A204.1 (cell line): ENCODE results near the gene MOV10L1.
"Not testable (repeated sequence)": the region's sequence is repeated elsewhere in the genome, so short reads cannot be mapped to it uniquely, and the experiment has no call there.

Experiments
- FAIRE-seq: peaks from 2 replicates; lab custom pipeline; 2012; peaks lifted over from hg19 to GRCh38; lab: Jason Lieb, UNC

Gene MOV10L1

DNA sequence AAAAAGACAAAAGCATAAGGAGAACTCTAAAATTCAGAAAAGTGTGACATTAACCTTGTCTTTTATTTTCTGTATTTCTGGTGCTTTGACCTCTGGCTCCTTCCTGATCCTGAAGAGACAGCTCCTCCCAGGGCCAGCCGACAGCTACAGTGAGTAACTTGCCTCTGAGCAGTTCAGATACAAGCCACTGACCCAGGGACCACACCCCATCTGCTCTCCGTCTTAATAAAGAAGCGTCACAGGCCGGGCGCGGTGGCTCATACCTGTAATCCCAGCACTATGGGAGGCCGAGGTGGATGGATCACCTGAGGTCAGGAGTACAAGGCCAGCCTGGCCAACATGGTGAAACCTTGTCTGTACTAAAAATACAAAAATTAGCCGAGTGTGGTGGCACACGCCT is 11.0 kb upstream of the MOV10L1 start:
- no peak for FAIRE-seq

GRCh38 chr22:50080077-50080465 is 9.7 kb upstream of the MOV10L1 start:
- FAIRE-seq = no peak

- no peak for FAIRE-seq
Observed at GRCh38 chr22:50081426-50082196, 8.2 kb upstream of the MOV10L1 start.

DNA sequence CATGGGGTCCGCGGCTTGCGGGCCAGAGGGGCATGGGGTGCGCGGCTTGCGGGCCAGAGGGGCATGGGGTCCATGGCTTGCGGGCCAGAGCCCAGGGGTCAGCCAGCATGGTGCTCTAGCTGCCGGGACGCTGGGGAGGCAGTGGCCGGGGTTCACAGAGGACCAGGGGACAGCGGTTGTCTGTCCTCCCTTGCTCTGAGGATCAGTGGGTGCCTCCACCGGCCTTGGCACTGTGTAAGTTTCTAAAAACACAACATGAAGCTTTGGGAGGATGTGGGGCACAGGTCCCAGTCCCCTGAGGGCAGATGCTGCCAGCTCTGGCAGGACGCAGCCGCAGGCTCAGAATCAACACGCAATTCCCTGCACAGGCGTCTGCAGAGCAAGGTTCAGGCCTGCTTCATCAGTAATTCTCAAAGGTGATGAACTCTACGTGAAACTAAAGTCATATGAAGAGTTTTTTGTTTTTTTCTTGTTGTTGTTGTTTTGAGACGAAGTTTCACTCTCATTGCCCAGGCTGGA is 7.5 kb upstream of the MOV10L1 start:
- no peak for FAIRE-seq

- no peak for FAIRE-seq
Observed at GRCh38 chr22:50082961-50083461, 6.8 kb upstream of the MOV10L1 start.

GRCh38 chr22:50083462-50084079 is 6.2 kb upstream of the MOV10L1 start:
- FAIRE-seq = no peak

GRCh38 chr22:50084080-50084477 is 5.7 kb upstream of the MOV10L1 start:
- FAIRE-seq = no peak

DNA sequence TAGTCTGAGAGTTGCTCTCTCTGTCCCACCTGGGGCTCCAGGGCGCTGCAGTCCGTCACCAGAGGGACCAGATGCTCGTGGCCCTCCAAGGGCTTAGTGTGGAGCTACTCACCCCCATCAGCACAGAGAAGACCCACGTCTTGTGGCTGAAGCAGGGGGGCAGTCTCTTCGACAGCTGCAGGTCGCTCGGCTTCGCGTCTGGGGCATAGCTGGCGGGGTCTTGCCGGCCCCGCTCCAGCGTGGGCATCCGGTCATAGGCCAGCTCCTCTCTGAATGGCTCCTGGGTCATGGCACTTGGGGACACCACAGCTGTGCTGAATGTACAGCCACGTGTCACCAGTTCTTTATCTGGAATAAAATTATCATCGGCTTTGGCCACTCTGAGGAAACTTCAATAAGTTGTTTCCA is 5.2 kb upstream of the MOV10L1 start:
- FAIRE-seq = no peak

DNA sequence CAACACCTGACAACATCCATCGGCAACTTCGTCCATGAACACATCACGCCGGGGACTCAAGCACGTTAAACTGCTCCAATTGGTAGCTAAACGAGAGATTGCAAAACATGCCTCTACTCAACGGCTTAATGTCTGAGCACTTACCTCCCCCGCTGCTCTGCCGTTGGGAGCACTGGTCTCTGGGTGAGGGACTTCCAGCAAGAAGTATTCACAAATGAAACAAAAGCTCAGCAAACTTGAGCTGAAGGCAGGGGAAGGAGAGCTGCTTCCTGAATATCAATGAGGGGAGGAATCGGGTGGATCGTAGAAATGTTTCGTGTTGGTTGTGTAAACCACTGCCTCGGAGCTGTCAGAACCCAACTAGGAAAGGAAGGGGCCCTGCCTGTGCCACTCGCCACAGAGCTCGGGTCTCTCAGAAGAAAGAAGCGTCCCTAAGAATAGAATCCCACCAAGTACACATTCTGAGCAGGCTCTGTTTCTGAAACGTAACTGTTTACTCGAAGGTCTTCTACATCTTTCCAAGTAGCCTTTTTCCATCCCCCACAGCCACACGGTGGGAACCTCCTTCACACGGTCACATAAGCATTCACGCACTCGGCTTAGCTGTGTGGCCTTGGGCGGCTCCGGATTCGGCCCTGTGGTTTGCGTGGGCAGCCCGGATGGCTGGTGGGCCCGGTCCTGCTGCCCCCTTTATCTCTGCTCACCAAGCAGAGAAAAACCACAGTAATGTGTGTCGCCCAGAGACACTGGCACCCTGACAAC is 4.4 kb upstream of the MOV10L1 start, which contains the start of gene MLC1:
Gene MLC1, minus strand, starts transcription at position 216 of the 762 bp plus-strand sequence. CDS start 524 bp downstream, outside the sequence.
- FAIRE-seq = no peak

DNA sequence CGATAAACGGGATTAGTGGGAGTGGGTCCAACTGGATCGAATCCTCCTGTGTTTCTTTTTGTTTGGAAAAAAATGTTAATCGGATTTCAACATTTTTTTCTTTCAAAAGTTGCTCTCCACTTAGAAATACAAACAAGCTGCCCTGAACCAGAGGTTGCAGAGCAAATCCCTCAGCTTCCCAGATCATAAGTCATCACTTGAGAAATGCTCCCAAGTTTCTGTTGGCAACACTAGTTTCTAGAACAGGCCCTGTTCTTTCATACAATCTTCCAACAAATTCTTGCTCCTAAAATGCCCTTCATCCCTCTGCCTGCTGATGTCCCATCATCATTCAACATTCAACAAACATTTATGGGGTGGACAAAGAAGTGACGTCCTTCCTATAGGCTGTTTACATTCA is 3.3 kb upstream of the MOV10L1 start:
- no peak for FAIRE-seq

- FAIRE-seq = not testable (repeated sequence)
Observed at GRCh38 chr22:50086975-50087374, 2.8 kb upstream of the MOV10L1 start.

DNA sequence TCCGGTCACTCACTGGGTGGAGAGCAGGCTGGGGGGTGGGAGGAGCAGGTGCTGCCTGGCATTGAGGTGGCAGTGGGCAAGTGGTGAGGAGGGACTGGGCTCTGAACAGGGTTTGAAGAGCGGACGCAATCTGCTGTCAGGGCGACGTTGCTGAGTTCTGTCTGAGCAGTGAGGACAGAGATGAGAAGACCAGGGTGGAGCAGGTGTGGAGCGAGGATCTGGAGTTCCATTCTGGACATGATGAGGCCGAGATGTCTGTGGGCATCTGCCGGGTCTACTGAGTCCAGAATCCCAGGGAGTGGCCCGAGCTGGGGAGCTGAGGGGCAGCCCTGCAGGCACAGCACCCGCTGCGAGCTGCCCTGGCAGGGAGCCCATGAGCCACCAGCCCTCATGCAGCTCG is 2.2 kb upstream of the MOV10L1 start:
- no peak for FAIRE-seq

DNA sequence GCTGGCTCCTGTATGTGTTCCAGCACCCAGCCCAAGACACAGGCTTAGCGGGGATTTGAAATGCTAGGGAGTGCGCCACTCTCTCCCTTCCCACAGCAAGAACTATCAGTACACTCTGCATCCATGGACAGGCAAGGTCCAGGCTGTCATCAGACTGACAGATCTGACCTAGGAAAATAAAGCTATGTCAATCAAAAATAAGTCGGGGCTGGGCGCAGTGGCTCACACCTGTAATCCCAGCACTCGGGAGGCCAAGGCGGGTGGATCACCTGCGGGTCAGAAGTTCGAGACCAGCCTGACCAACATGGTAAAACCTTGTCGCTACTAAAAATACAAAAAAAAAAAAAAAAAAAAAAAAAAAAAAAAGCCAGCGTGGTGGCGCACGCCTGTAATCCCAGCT is 1.7 kb upstream of the MOV10L1 start:
- no peak for FAIRE-seq

DNA sequence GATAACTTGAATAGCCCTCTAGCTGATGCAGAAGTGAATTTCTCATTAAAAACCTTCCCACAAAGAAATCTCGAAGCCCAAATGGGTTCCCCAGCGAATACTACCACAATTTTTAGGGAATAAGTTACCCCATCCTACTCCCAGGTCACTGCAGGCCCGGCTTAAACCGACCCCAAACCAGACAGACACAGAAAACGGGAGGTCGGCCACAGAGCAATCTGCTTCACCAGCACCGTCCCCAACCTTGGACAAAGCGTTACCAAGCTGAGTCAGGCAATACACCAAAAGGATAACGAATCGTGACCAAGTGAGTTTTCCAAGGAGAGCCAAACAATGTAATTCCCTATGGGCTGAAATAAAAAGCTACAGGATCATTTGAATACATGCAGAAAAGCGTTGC is 575 bp upstream of the MOV10L1 start:
- no peak for FAIRE-seq

- no peak for FAIRE-seq
Observed at GRCh38 chr22:50090412-50090714, 557 bp downstream of the MOV10L1 start.

DNA sequence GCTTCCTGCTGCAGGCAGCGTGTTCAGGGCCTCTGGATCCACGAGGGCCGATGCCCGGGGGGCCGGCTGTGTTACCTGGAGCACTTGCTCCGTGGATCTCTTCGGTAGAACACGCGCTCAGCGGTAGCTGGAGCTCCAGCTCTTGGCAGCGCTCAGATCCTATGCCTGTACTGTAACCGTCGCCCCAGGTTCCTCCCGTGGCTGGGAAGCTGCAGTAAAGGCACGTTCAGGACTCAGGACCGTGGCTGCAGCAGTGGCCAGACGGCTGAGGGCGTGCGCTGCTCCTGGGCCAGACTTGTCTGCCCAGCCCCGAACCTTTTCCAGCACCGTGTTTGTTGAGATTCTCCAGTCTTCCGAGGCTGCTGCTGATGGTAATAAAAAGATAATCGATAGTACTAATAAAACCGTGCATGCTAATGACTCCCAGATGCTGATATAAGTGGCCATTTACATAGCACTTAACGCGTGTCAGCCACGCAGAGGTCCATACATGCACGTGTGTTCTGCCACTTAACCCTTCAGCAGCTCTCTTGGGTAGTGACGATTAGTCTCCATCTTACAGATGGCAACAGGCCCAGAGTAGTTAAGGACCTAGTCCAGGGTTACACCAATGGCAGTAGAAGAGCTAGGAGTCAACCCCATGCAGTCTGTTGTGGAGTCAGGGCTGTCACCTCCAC is 1.4 kb downstream of the MOV10L1 start:
- FAIRE-seq = no peak

DNA sequence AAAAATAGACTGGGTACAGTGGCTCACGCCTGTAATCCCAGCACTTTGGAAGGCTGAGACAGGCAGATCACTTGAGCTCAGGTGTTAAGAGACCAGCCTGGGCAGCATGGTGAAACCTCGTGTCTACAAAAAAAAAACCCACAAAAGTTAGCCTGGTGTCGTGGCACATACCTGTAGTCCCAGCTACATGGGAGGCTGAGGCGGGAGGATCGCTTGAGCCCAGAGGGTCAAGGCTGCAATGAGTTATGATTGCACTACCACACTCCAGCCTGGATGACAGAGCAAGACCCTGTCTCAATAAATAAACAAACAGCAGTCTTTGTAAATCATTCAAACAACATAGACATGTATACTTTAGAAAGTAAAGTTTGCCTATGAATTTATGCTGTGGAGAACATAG is 2.5 kb downstream of the MOV10L1 start:
- FAIRE-seq = no peak

DNA sequence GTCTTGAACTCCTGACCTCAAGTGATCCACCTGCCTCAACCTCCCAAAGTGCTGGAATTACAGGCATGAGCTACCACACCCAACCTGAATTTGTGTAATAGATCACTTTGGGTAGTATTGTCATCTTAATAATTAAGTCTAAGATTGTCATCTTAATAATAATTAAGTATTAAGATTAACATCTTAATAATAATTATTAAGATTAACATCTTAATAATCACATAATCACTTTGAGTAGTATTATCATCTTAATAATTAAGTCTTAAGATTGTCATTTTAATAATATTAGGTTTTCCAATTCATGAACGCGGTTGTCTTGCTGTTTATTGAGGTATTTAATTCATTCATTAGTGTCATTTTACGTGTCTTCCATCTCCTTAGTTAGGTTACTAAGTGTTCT is 8.2 kb downstream of the MOV10L1 start:
- FAIRE-seq = peak; percentile 72

DNA sequence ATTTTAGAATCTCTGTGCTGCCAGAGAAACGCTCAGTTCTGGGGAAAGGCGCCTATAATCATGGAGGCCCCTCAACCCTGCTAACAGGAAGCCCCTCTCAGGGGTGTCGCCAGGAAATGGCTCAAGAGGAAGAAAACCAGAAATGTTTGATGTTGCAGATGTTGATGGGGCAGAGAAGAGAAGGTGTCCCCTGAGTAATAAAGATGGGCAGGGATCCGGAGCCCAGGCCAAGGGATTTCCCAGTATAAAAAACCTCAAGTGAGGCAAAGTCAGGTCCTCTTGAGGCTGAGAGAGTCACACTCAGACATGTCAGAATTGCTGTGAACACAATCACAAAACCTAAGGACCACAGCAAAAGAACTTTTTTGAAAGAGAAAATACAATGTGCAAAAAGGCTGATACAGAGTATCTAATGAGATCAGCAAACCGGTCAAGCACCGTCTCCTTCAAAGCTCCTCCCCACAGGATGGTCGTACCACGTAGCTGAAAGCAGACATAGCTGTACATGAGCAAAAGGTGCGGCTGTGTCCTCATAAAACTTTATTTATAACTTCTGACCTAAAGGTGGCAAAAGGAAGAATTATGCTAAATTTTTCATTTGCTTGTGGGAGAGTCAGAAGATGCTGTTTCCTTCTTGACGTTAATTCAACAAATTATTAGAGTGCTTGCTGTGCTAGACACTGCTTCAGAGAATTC is 12.2 kb downstream of the MOV10L1 start:
- FAIRE-seq = no peak

GRCh38 chr22:50102946-50103345 is 13.1 kb downstream of the MOV10L1 start:
- no peak for FAIRE-seq

DNA sequence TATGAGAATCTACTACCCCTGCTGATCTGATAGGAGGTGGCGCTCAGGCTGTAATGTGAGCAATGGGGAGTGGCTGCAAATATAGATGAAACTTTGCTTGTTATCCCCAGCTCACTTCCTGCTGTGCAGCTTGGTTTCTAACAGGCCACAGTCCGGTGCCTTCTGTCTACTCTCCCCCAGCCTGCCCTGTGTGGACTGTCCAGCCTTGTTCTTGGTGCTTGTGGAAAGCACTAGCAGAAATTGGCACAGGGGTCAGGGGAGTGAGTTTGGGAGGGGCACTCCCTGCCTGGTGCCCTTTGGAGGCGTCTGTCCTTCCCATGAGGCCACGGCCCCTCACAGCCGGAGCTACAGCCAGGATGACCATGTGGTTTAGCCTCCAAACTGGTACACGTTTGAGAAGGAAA is 14.3 kb downstream of the MOV10L1 start:
- no peak for FAIRE-seq
